HepG2 (cell line): ENCODE results near the gene RRP9. TPM values are rescaled to one million over a fixed set of nuclear protein-coding genes. Genes with fewer than 3 reads are reported as not detected.

Experiments
- BATF2 ChIP-seq: sonication (generic); formaldehyde crosslinking; IDR thresholded peaks from 2 replicates; pipeline ENCODE4 v1.8.0; 2022; ENCODE audit warnings: mild to moderate bottlenecking, missing genetic modification reagents, moderate library complexity
- E2F5 ChIP-seq: sonication (generic); formaldehyde crosslinking; conservative IDR thresholded peaks from 2 replicates; pipeline ENCODE4 v1.4.0; 2020; ENCODE audit warnings: missing genetic modification reagents
- HIVEP1 ChIP-seq: sonication (generic); formaldehyde crosslinking; IDR thresholded peaks from 2 replicates; pipeline ENCODE4 v1.4.0; 2020; ENCODE audit warnings: mild to moderate bottlenecking, missing genetic modification reagents
- SNAI1 ChIP-seq: sonication (generic); formaldehyde crosslinking; IDR thresholded peaks from 2 replicates; pipeline ENCODE4 v1.5.0; 2020; ENCODE audit warnings: mild to moderate bottlenecking, missing genetic modification reagents, borderline replicate concordance
- SRF ChIP-seq: IDR thresholded peaks from 2 replicates; pipeline ENCODE4 v1.6.1; 2011; ENCODE audit warnings: mild to moderate bottlenecking, low read depth, low read length, moderate library complexity
- ZBTB8A ChIP-seq: sonication (generic); formaldehyde crosslinking; IDR thresholded peaks from 2 replicates; pipeline ENCODE4 v1.4.0; 2020; ENCODE audit warnings: mild to moderate bottlenecking, low read depth, missing genetic modification reagents, borderline replicate concordance
- ZNF12 ChIP-seq: sonication (generic); formaldehyde crosslinking; IDR thresholded peaks from 2 replicates; pipeline ENCODE4 v1.5.0; 2020; ENCODE audit warnings: missing genetic modification reagents
- ZNF292 ChIP-seq: sonication (generic); formaldehyde crosslinking; IDR thresholded peaks from 2 replicates; pipeline ENCODE4 v1.8.1; 2022; ENCODE audit warnings: mild to moderate bottlenecking, low read depth, missing genetic modification reagents, borderline replicate concordance
- ZNF546 ChIP-seq: sonication (generic); formaldehyde crosslinking; conservative IDR thresholded peaks from 2 replicates; pipeline ENCODE4 v1.8.1; 2023; ENCODE audit warnings: mild to moderate bottlenecking, missing genetic modification reagents
- ZNF639 ChIP-seq: conservative IDR thresholded peaks from 2 replicates; pipeline ENCODE4 v1.6.1; 2018; ENCODE audit warnings: missing genetic modification reagents
- ZSCAN29 ChIP-seq: sonication (generic); formaldehyde crosslinking; conservative IDR thresholded peaks from 2 replicates; pipeline ENCODE4 v1.4.0; 2020; ENCODE audit warnings: mild to moderate bottlenecking, missing genetic modification reagents
- polyA plus RNA-seq, 8 experiments: library from polyadenylated mRNA; depleted of rRNA in 3 of 8; stranded (reverse) in 7 of 8; unstranded in 1 of 8; fragments of >200 nt; fragmentation: Illumina TruSeq in 4 of 8; extraction: Trizol in 4 of 8; gene quantifications; 2 replicates each; pipeline versions ENCODE4 v1.2.1 to v1.2.3, GENCODE V29; 2011 to 2016; ENCODE audit warnings: low read depth in 4 of 8, missing spikeins in 1 of 8, mixed read lengths in 1 of 8; ENCODE audit not compliant: insufficient read depth in 1 of 8
- total RNA-seq, 5 experiments: library from RNA; depleted of rRNA; stranded (reverse); fragments of >200 nt; fragmentation: Illumina TruSeq; extraction: Trizol; gene quantifications; 2 replicates each; pipeline ENCODE4 v1.2.3, GENCODE V29; 2016; ENCODE audit warnings: low read depth in 1 of 5
- TF ChIP-seq, protein P1 (sequence below): sonication (generic); formaldehyde crosslinking; IDR thresholded peaks from 2 replicates; pipeline ENCODE4 v1.5.0; 2020; ENCODE audit warnings: missing genetic modification reagents, mild to moderate bottlenecking, borderline replicate concordance
- TF ChIP-seq, protein P2 (sequence below), 2 experiments: fragments of 450-650 bp in 1 of 2; sonication (generic) in 1 of 2; formaldehyde crosslinking in 1 of 2; IDR thresholded peaks; 2 replicates each; pipeline versions ENCODE4 v1.6.1 to v1.8.0; 2016 to 2022; ENCODE audit warnings: antibody characterized with exemption in 1 of 2, mild to moderate bottlenecking in 1 of 2, missing genetic modification reagents in 1 of 2
- TF ChIP-seq, protein P3 (sequence below): sonication (generic); formaldehyde crosslinking; IDR thresholded peaks from 2 replicates; pipeline ENCODE4 v1.8.1; 2023; ENCODE audit warnings: mild to moderate bottlenecking, missing genetic modification reagents, borderline replicate concordance

Gene RRP9
- total and polyA plus RNA-seq, 2 of the 13 experiments (the other 11 are each of a cell fraction or from before 2014, with no cell fraction given) = 14.8 to 44.0 TPM

DNA sequence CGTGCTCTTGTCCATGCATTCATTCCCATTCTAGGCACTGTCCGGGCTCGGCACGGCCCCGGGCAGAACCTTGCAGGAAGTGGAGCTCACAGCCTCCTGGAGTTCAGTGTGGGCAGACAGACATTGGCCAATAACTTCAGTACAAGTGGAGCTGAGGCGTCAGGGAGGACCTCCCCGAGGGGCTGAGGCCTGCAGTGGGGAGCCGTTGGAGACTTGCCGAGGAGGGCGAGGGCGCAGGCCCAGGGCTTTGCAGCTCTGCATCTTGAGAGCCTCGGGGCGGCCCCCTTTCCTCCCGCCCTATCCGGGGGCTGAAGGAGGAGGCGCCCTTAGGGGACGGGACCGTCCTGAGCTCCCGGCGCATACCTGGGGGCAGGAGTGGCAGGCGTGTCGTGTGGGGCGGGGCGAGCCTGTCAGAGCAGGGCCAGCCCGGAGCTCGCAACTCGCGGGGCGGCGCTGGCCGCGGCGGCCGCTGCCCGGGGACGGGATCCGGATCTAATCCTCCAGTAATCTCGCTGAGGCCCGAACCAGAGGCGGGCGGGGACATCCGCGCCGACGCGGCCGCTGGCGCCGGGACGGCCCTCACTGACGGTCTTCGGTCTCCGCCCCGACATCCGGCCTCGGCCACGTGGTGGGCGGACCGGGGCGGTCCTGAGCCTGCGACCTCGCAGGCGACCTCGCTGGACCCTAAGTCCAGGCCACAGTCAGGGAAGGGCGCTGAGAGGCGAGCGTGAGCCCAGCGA lies 41.3 kb upstream of the RRP9 start, which contains the start of gene ACY1 (continued):
- TF ChIP-seq E2F5 (CRISPR knock-in tag) = no peak
- TF ChIP-seq ZBTB8A (CRISPR knock-in tag) = no peak; the same call in 1 of the 2 replicates
- peak; percentile 43; the same call in 1 of the 2 replicates for TF ChIP-seq ZNF12 (CRISPR knock-in tag)
- peak; percentile 91; the same call in 1 of the 2 replicates for TF ChIP-seq BATF2 (CRISPR knock-in tag)
- TF ChIP-seq SRF = no peak
- peak; percentile 84 for TF ChIP-seq ZNF546 (CRISPR knock-in tag)
- peak; percentile 94; the same call in 1 of the 2 replicates for TF ChIP-seq ZNF639 (CRISPR knock-in tag)
- 0 out of 2 replicates have a peak, but pooled peaks have one; percentile 82 for TF ChIP-seq SNAI1 (CRISPR knock-in tag)
- TF ChIP-seq, protein P1, sequence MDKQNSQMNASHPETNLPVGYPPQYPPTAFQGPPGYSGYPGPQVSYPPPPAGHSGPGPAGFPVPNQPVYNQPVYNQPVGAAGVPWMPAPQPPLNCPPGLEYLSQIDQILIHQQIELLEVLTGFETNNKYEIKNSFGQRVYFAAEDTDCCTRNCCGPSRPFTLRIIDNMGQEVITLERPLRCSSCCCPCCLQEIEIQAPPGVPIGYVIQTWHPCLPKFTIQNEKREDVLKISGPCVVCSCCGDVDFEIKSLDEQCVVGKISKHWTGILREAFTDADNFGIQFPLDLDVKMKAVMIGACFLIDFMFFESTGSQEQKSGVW (CRISPR knock-in tag) = no peak
- TF ChIP-seq ZSCAN29 = peak; percentile 97
- no peak for TF ChIP-seq HIVEP1 (CRISPR knock-in tag)
- TF ChIP-seq, protein P2, sequence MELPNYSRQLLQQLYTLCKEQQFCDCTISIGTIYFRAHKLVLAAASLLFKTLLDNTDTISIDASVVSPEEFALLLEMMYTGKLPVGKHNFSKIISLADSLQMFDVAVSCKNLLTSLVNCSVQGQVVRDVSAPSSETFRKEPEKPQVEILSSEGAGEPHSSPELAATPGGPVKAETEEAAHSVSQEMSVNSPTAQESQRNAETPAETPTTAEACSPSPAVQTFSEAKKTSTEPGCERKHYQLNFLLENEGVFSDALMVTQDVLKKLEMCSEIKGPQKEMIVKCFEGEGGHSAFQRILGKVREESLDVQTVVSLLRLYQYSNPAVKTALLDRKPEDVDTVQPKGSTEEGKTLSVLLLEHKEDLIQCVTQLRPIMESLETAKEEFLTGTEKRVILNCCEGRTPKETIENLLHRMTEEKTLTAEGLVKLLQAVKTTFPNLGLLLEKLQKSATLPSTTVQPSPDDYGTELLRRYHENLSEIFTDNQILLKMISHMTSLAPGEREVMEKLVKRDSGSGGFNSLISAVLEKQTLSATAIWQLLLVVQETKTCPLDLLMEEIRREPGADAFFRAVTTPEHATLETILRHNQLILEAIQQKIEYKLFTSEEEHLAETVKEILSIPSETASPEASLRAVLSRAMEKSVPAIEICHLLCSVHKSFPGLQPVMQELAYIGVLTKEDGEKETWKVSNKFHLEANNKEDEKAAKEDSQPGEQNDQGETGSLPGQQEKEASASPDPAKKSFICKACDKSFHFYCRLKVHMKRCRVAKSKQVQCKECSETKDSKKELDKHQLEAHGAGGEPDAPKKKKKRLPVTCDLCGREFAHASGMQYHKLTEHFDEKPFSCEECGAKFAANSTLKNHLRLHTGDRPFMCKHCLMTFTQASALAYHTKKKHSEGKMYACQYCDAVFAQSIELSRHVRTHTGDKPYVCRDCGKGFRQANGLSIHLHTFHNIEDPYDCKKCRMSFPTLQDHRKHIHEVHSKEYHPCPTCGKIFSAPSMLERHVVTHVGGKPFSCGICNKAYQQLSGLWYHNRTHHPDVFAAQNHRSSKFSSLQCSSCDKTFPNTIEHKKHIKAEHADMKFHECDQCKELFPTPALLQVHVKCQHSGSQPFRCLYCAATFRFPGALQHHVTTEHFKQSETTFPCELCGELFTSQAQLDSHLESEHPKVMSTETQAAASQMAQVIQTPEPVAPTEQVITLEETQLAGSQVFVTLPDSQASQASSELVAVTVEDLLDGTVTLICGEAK (IDR thresholded peaks at IDR 0.05) = no peak
- TF ChIP-seq, protein P2 (CRISPR knock-in tag; IDR thresholded peaks at IDR 0.05) = peak; percentile 75; the same call in 1 of the 2 replicates
- no peak for TF ChIP-seq ZNF292 (CRISPR knock-in tag)
- TF ChIP-seq, protein P3, sequence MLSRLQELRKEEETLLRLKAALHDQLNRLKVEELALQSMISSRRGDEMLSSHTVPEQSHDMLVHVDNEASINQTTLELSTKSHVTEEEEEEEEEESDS (CRISPR knock-in tag) = no peak
